HG03064 (cell line): ENCODE data around the gene PATJ.
"Not testable (repeated sequence)": the region's sequence is repeated elsewhere in the genome, so short reads cannot be mapped to it uniquely, and the experiment has no call there.

Source experiments
- ATAC-seq: cut with Tn5 transposase; IDR thresholded peaks from one replicate; pipeline ENCODE4 v1.9.1; 2021; ENCODE audit warnings: low read depth; ENCODE audit not compliant: unreplicated experiment

The PATJ gene

DNA sequence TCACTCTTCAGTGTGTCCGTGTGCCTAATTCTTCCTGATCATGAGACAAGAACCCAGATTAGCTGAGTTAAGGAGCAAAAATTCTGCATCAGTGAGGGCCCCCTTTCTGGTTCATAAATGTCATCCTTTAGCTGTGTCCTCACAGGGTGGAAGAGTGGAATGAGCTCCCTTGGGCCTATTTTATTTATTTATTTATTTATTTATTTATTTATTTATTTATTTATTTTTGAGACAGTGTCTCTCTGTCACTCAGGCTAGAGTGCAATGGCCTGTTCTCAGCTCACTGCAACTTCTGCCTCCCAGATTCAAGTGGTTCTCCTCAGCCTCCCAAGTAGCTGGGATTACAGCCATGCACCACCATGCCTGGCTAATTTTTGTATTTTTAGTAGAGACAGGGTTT is 131.7 kb downstream of the PATJ start:
- no peak for ATAC-seq

- ATAC-seq: no peak
These were observed 132.9 kb downstream of the PATJ start for GRCh38 chr1:61875198-61875597.

- not testable (repeated sequence) for ATAC-seq
These were observed 137.7 kb downstream of the PATJ start for GRCh38 chr1:61879887-61880474.

DNA sequence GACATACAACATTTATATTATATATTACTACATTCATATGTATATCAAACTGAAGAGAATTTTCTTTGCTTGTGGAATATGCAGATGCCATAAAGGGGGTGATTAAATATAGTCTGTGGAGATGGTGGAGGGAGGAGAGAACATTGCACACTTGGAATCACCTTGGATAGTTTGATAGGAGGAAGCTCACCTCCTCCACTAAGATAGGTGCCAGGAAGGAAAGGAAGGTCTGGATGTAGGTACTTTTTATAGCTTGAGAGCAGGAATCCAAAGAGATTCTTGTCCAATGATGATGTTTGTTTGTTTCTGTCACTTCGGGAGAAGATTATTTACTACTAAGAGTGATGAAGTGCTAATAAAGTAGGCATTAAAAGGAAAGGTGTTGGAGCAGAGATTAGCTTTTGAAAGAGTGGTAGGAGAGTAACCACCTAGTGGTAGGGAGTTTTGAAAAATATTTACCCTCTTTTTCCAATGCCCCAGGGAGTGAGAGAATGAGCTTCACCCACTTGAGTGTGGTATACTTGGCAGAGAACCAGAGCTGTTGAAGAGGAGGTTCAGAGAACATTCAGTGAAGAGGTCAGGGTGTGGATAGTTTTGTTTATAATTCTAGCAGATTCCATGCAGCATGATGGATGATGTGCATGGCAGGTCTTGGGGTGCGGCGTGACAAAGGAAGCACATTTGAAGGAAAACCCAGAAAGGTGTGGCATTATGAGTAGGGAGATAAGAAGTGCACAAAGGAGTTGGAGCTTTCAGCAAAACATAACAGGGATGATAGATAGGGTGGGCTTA is 145.0 kb downstream of the PATJ start:
- no peak for ATAC-seq

- ATAC-seq: no peak
These were observed 145.8 kb downstream of the PATJ start for GRCh38 chr1:61887931-61888564.

DNA sequence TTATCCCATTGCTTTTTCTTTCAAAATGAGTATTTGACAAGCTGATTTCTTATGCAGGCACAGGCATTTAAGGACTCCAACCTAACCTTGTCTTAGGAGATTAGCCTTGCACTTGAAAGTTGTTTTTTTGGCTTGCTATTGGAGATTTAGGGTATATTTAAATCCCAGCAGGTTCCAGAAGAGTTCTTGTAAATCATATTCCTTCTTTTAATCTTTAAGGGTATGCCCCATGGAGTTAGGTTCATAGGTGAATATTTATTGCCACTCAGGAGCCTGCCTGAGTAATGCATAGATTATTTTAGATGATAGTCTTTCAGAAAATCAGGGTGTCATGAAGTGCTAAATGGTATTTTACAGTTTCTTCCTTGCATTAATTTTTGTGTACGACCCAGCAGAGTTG is 146.5 kb downstream of the PATJ start:
- ATAC-seq: no peak

GRCh38 chr1:61890435-61890834 is 148.2 kb downstream of the PATJ start:
- ATAC-seq: not testable (repeated sequence)

GRCh38 chr1:61892977-61893376 is 150.7 kb downstream of the PATJ start:
- no peak for ATAC-seq

GRCh38 chr1:61894296-61894695 is 152.0 kb downstream of the PATJ start:
- not testable (repeated sequence) for ATAC-seq

GRCh38 chr1:61895175-61895574 is 152.9 kb downstream of the PATJ start:
- ATAC-seq: no peak

DNA sequence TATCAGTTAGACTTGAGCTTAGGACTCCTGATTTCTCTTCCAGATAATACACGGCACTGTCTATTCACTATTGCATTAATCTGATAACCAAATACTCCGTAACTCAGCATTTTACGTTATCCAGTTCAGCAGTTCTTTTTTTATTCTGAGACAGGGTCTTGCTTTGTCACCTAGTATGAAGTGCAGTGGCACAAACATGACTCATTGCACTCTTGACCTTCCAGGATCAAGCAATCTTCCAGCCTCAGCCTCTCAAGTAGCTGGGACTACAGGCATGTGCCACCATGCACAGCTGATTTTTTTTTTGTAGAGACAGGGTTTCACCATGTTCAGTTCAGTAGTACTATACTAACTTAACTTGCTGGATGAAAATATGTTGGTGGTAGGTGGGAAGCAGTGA is 156.4 kb downstream of the PATJ start:
- no peak for ATAC-seq

DNA sequence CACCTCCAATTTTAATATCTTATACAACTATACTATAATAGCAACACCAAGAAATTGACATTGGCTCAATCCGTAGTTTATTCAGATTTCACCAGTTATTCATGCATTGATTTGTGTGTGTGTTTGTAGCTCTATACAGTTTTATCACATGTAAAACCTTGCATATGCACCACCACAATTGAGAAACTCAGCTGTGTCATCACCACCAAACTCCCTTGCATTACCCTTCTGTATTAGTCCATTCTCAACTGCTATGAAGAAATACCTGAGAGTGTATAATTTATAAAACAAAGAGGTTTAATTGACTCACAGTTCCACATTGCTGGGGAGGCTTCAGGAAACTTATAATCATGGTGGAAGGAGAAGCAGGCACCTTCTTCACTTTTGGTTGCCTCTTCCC is 162.1 kb downstream of the PATJ start:
- ATAC-seq: no peak

DNA sequence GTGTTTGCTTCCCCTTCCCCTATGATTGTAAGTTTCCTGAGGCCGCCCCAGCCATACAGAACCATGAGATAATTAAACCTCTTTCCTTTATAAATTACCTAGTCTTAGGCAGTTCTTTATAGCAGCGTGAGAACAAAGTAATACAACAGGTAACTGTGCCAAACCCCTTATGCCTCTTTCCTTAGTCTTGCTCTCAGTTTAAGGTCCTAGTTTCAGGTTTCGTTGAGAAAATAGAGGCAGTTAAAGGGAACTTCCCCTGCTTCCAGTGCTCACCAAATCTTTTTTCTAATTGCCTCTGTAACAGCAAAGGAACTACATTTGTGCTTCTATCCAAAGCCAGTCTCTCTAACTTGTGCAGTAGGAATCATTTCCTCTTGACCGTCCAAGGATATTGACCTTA is 164.8 kb downstream of the PATJ start:
- ATAC-seq: no peak

DNA sequence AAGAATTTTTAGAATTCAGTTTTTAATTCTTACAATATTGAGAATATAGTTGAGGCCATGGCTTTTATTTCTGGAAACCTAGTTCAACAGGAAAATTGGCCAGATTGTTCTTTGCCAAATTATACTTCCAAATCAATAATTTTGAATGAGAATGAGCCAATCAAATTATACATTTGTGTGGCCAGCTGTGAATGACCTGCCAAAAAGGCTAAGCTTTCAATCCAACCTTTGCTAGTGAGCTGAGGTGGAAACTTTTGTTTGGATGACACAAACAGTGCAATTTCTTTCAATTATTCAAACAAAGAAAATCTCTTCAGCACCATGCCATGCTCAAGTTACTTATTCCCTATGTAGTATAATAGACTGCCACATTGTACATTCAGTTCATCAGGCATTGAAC is 167.8 kb downstream of the PATJ start:
- ATAC-seq: no peak

- no peak for ATAC-seq
These were observed 172.7 kb downstream of the PATJ start for GRCh38 chr1:61914823-61915482.

- ATAC-seq: no peak
These were observed 179.2 kb downstream of the PATJ start for GRCh38 chr1:61921435-61921834.

- ATAC-seq: no peak
These were observed 180.7 kb downstream of the PATJ start for GRCh38 chr1:61922950-61923480.

DNA sequence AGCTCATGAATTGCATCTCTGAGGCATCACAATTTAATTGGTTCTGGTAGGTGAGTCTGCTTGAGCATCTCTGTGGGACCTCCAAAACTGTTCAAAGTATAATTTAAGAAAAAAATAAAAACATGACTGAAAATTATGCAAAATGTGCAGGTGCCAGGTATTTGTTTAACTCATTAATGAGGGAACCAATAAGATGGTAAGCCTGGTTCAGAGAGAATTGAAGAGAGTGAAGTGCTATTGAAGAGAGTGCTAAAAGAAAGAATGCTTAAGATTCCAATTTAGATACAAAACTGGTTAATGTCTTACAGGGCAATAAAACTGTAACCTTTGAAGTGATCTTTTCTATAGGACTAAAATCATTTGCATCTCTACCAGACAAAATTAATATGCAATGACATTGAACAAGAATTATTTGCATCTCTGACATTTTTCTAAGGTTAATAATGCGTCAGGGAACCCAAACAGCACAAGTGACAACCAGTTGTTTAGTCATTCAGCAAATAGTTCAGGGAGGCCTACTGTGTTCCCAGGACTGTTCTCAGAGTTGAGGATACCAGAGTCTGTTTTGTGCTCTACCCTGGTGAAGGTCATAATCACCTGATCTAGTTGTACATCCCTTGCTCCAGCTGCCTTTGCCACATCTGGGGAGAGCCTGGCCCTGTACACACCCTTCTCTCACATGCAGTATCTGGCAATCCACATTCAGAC is 183.5 kb downstream of the PATJ start:
- ATAC-seq: no peak

GRCh38 chr1:61926597-61926996 is 184.3 kb downstream of the PATJ start:
- no peak for ATAC-seq

DNA sequence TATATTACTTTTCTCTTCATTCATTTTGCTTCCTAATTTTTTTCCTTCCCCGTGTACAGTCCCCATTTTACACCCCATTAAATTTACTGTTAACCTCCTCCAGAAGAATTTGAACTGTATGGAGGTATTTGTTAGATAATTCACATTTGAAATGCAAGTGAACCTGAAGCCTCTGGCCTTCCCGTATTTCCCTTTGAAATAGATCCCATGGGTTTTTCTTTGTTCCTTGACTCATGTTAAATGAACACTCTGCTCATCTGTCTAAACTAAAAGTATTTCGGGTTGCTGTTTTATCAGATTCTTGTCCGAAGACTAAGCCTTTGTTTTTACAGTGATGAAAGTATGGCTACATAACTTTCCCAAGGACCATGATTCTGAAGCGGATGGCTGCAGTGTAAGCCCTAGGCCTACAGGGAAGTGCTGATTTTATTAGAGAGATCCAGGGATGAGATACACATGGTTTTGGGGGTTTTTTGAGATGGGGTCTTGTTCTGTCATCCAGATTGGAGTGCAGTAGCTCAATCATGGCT is 187.9 kb downstream of the PATJ start:
- ATAC-seq: no peak
